HepG2 (cell line): ENCODE data around the gene SMIM36. TPM values are rescaled to one million over a fixed set of nuclear protein-coding genes. Genes with fewer than 3 reads are reported as not detected.

Experiments
- MLXIP ChIP-seq: sonication (generic); formaldehyde crosslinking; IDR thresholded peaks from 2 replicates; pipeline ENCODE4 v1.9.0; 2021; ENCODE audit warnings: missing genetic modification reagents, borderline replicate concordance
- MXI1 ChIP-seq: IDR thresholded peaks from 3 replicates; pipeline ENCODE4 v1.6.1; 2012; ENCODE audit warnings: low read depth, low read length, inconsistent platforms, borderline replicate concordance
- NPAS2 ChIP-seq: sonication (generic); formaldehyde crosslinking; IDR thresholded peaks from 2 replicates; pipeline ENCODE4 v1.8.0; 2022; ENCODE audit warnings: mild to moderate bottlenecking, missing genetic modification reagents, borderline replicate concordance
- PHF21A ChIP-seq: sonication (generic); formaldehyde crosslinking; IDR thresholded peaks from 2 replicates; pipeline ENCODE4 v1.5.0; 2020; ENCODE audit warnings: mild to moderate bottlenecking, missing genetic modification reagents
- PREB ChIP-seq: sonication (generic); formaldehyde crosslinking; IDR thresholded peaks from 2 replicates; pipeline ENCODE4 v1.4.0; 2020; ENCODE audit warnings: missing genetic modification reagents
- SNAPC2 ChIP-seq: sonication (generic); formaldehyde crosslinking; IDR thresholded peaks from 2 replicates; pipeline ENCODE4 v1.8.1; 2022; ENCODE audit warnings: mild to moderate bottlenecking, missing genetic modification reagents
- ZNF121 ChIP-seq: sonication (generic); formaldehyde crosslinking; IDR thresholded peaks from 2 replicates; pipeline ENCODE4 v1.5.0; 2020; ENCODE audit warnings: mild to moderate bottlenecking, missing genetic modification reagents
- ZNF180 ChIP-seq: sonication (generic); formaldehyde crosslinking; IDR thresholded peaks from 2 replicates; pipeline ENCODE4 v1.4.0; 2020; ENCODE audit warnings: low read depth, missing genetic modification reagents, borderline replicate concordance
- ZNF577 ChIP-seq: sonication (generic); formaldehyde crosslinking; IDR thresholded peaks from 2 replicates; pipeline ENCODE4 v1.4.0; 2020; ENCODE audit warnings: mild to moderate bottlenecking, low read depth, missing genetic modification reagents, borderline replicate concordance
- ZNF598 ChIP-seq: sonication (generic); formaldehyde crosslinking; IDR thresholded peaks from 2 replicates; pipeline ENCODE4 v1.5.1; 2020; ENCODE audit warnings: mild to moderate bottlenecking, missing genetic modification reagents, borderline replicate concordance
- ZNF800 ChIP-seq: sonication (generic); formaldehyde crosslinking; IDR thresholded peaks from 2 replicates; pipeline ENCODE4 v1.4.0; 2020; ENCODE audit warnings: missing genetic modification reagents
- ZSCAN30 ChIP-seq: sonication (generic); formaldehyde crosslinking; IDR thresholded peaks from 2 replicates; pipeline ENCODE4 v1.5.0; 2020; ENCODE audit warnings: mild to moderate bottlenecking, missing genetic modification reagents
- polyA plus RNA-seq, 8 experiments: library from polyadenylated mRNA; depleted of rRNA in 3 of 8; stranded (reverse) in 7 of 8; unstranded in 1 of 8; fragments of >200 nt; fragmentation: Illumina TruSeq in 4 of 8; extraction: Trizol in 4 of 8; gene quantifications; 2 replicates each; pipeline versions ENCODE4 v1.2.1 to v1.2.3, GENCODE V29; 2011 to 2016; ENCODE audit warnings: low read depth in 4 of 8, missing spikeins in 1 of 8, mixed read lengths in 1 of 8; ENCODE audit not compliant: insufficient read depth in 1 of 8
- total RNA-seq, 5 experiments: library from RNA; depleted of rRNA; stranded (reverse); fragments of >200 nt; fragmentation: Illumina TruSeq; extraction: Trizol; gene quantifications; 2 replicates each; pipeline ENCODE4 v1.2.3, GENCODE V29; 2016; ENCODE audit warnings: low read depth in 1 of 5

Gene SMIM36
- total and polyA plus RNA-seq, 2 of the 13 experiments (the other 11 are each of a cell fraction or from before 2014, with no cell fraction given) = not detected

GRCh38 chr17:55411463-55411855 lies 99.8 kb downstream of the SMIM36 start (continued):
- no peak for TF ChIP-seq ZSCAN30 (CRISPR knock-in tag)
- TF ChIP-seq ZNF598 (CRISPR knock-in tag) = no peak
- 0 out of 2 replicates have a peak, but pooled peaks have one; percentile 85 for TF ChIP-seq ZNF121 (CRISPR knock-in tag)
- TF ChIP-seq ZNF180 (CRISPR knock-in tag) = no peak
- no peak for TF ChIP-seq ZNF577
- no peak for TF ChIP-seq MXI1
- no peak for TF ChIP-seq MLXIP (CRISPR knock-in tag)
- no peak for TF ChIP-seq SNAPC2 (CRISPR knock-in tag)
- no peak for TF ChIP-seq PREB (CRISPR knock-in tag)
- TF ChIP-seq ZNF800 (CRISPR knock-in tag) = no peak
- TF ChIP-seq PHF21A (CRISPR knock-in tag) = 0 out of 2 replicates have a peak, but pooled peaks have one; percentile 21
- TF ChIP-seq NPAS2 (CRISPR knock-in tag) = no peak
